ENCODE measurements around the gene RPP14.
"Not testable (repeated sequence)": the region's sequence is repeated elsewhere in the genome, so short reads cannot be mapped to it uniquely, and the experiment has no call there.

The RPP14 gene

GRCh38 chr3:58274027-58274614 lies 31.9 kb upstream of the RPP14 start:
- no peaks in the 10 kb centered on the region for H3K9me3 Mint-ChIP-seq
- no peaks in the 10 kb centered on the region for H3K27me3 Mint-ChIP-seq
- no peak overlapping the region for H3K4me3 Mint-ChIP-seq
- H3K27ac Mint-ChIP-seq, result no peak overlapping the region
- no peaks in the 10 kb centered on the region for H3K36me3 Mint-ChIP-seq
- CTCF ChIA-PET, result no interaction called here
- no peak for DNase-seq
- peaks cover 5% of the 10 kb centered on the region for H3K4me1 Mint-ChIP-seq

DNA sequence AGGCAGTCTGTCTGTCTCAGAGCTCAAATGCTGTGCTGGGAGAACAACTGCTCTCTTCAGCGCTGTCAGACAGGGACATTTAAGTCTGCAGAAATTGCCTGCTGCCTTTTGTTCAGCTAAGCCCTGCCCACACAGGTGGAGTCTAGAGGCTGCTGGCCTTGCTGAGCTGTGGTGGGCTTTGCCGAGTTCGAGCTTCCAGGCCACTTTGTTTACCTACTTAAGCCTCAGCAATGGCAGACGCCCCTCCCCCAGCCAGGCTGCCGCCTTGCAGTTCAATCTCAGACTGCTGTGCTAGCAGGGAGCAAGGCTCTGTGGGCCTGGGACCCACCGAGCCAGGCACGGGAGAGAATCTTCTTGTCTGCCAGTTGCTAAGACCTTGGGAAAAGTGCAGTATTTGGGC lies 25.0 kb upstream of the RPP14 start:
- no peak overlapping the region for H3K27ac Mint-ChIP-seq

GRCh38 chr3:58285334-58285733 lies 20.7 kb upstream of the RPP14 start:
- H3K36me3 Mint-ChIP-seq, result peaks cover 2% of the 10 kb centered on the region
- no peaks in the 10 kb centered on the region for H3K9me3 Mint-ChIP-seq
- H3K4me1 Mint-ChIP-seq, result no peaks in the 10 kb centered on the region
- no peak overlapping the region for H3K4me3 Mint-ChIP-seq
- no peak overlapping the region for H3K27ac Mint-ChIP-seq
- CTCF ChIA-PET, result no interaction called here
- H3K27me3 Mint-ChIP-seq, result no peaks in the 10 kb centered on the region
- DNase-seq, result peak; percentile 13

More for the DNA sequence above, 25.0 kb upstream of the RPP14 start:
- CTCF ChIA-PET, result no interaction called here
- no peaks in the 10 kb centered on the region for H3K36me3 Mint-ChIP-seq
- no peaks in the 10 kb centered on the region for H3K27me3 Mint-ChIP-seq
- no peaks in the 10 kb centered on the region for H3K4me1 Mint-ChIP-seq
- H3K9me3 Mint-ChIP-seq, result no peaks in the 10 kb centered on the region
- DNase-seq, result no peak
- H3K4me3 Mint-ChIP-seq, result no peak overlapping the region

DNA sequence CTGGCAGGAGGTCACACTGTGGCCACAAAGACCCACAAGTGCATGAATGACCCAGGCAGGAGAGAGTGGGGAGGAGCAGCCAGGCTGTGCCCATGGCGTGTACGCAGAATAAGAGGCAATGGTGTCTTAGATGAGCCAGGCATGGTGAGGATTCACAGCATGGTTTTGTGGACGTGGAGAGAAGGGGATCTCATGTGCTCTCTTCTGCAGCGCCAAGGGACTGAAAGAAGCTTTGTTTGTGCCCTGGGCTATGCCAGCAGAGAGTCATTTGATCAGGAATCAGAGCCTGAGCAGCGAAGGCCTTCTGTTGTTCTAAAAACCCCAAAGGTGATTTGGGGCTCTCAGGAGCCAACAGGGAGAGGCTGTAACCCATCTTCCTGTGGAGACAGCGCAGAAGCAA lies 18.7 kb upstream of the RPP14 start:
- CTCF ChIA-PET, result interaction anchor here (0.8 kb wide), 1 partner anchor 12 kb away, joined by 3 read pairs; no protein-coding TSS in a partner anchor
- no peak overlapping the region for H3K27ac Mint-ChIP-seq
- no peaks in the 10 kb centered on the region for H3K4me1 Mint-ChIP-seq
- H3K27me3 Mint-ChIP-seq, result no peaks in the 10 kb centered on the region
- H3K4me3 Mint-ChIP-seq, result no peak overlapping the region
- peak; percentile 12 for DNase-seq
- peaks cover 2% of the 10 kb centered on the region for H3K36me3 Mint-ChIP-seq
- H3K9me3 Mint-ChIP-seq, result no peaks in the 10 kb centered on the region

DNA sequence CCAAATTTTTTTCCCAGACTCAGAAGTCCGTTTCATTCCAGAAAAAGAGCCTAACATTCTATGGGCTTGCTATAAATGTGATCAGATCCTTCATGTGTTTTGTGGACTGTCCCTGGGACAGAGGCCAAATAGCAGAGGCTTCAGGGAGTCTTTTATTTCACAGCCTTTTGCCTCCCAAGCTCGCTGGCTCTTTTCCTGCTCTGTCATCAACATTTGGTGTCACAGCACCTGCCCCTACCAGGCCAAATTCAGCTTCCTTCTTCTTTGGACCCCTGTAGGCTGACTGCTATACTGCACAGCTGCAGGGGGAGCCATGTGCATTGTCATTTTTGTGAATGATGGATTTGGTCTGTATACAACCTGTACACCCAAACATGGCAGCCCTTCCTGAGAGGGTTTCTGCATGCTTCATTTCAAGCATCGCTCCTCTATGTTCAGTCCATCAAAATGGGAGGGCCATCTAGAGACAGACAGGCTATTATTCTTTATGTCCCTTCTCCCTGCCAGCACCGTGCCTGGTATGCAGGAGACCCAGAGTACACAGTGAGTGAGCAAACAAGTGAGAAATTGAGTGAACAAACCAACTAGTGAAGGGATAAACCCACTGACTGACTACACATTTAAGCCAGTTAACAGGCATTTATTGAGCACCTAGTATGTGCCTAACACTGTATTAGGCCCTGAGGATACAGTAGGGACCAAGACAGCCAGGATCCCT lies 17.9 kb upstream of the RPP14 start:
- H3K4me3 Mint-ChIP-seq, result no peak overlapping the region

DNA sequence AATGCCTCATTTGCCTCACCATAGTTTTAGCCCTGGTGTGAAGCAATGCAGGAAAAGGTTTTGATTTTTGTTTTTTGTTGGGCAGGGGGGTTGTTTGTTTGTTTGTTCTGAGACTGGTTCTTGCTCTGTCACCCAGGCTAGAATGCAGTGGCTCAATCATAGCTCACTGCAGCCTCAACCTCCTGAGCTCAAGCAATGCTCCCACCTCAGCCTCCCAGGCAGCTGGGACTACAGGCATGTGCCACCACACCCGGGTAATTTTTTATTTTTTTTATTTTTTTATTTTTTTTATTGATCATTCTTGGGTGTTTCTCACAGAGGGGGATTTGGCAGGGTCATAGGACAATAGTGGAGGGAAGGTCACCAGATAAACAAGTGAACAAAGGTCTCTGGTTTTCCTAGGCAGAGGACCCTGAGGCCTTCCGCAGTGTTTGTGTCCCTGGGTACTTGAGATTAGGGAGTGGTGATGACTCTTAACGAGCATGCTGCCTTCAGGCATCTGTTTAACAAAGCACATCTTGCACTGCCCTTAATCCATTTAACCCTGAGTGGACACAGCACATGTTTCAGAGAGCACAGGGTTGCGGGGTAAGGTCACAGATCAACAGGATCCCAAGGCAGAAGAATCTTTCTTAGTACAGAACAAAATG lies 17.0 kb upstream of the RPP14 start:
- CTCF ChIA-PET, H3K4me3 Mint-ChIP-seq: not testable (repeated sequence)

More for the DNA sequence above, 17.9 kb upstream of the RPP14 start:
- DNase-seq, result peak; percentile 19
- H3K9me3 Mint-ChIP-seq, result no peaks in the 10 kb centered on the region
- no peaks in the 10 kb centered on the region for H3K27me3 Mint-ChIP-seq
- H3K36me3 Mint-ChIP-seq, result peaks cover 2% of the 10 kb centered on the region
- CTCF ChIA-PET, result interaction anchor here (0.8 to 0.9 kb wide), 2 partner anchors 12 to 18 kb away, joined by 3 read pairs; partner anchors contain the start of genes HTD2 and RPP14
- no peak overlapping the region for H3K27ac Mint-ChIP-seq
- no peaks in the 10 kb centered on the region for H3K4me1 Mint-ChIP-seq

GRCh38 chr3:58290446-58290845 lies 15.6 kb upstream of the RPP14 start:
- H3K27ac Mint-ChIP-seq, CTCF ChIA-PET, H3K36me3 Mint-ChIP-seq, H3K4me1 Mint-ChIP-seq, DNase-seq, H3K9me3 Mint-ChIP-seq, H3K4me3 Mint-ChIP-seq, H3K27me3 Mint-ChIP-seq: not testable (repeated sequence)

More for the DNA sequence above, 17.0 kb upstream of the RPP14 start:
- not testable (repeated sequence) for H3K36me3 Mint-ChIP-seq, H3K9me3 Mint-ChIP-seq, DNase-seq, H3K4me1 Mint-ChIP-seq, H3K27ac Mint-ChIP-seq, H3K27me3 Mint-ChIP-seq

DNA sequence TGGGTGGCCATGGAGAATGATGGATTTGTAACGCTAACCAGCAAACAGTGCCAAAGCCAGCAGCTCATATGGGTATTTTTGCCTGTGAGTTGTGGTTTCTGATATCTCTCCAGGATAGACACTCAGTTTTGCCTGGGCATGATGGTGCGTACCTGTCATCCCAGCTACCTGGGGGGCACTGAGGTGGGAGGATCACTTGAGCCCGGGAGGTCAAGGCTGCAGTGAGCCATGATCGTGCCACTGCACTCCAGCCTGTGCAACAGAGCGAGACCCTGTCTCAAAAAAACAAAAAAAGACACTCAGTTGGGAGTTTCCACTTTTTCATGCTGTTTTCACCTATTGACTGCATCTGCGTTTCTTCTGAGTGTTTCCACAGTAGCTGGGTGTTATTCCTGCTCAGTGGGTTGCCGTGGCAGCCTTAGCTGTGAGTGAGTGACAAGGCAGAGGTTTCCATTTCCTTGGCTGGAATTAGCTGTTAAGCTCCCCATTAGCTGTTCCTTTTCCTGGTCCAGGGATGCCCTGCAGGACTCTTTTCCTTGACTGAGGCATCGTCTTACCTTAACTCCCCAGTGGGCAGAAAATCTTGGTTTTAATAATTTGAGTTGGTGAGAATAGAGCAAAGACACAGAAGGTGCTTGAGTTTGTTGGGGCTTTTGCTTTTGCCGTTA lies 14.2 kb upstream of the RPP14 start:
- H3K9me3 Mint-ChIP-seq, result peaks cover 2% of the 10 kb centered on the region
- no peak overlapping the region for H3K4me3 Mint-ChIP-seq
- H3K27me3 Mint-ChIP-seq, result no peaks in the 10 kb centered on the region
- H3K4me1 Mint-ChIP-seq, result no peaks in the 10 kb centered on the region
- H3K27ac Mint-ChIP-seq, result no peak overlapping the region
- DNase-seq, result no peak
- H3K36me3 Mint-ChIP-seq, result peaks cover 2% of the 10 kb centered on the region
- CTCF ChIA-PET, result interaction anchor here (0.7 to 1.5 kb wide), 3 partner anchors 10 to 25 kb away, joined by 3 read pairs; partner anchors contain the start of genes HTD2 and RPP14

DNA sequence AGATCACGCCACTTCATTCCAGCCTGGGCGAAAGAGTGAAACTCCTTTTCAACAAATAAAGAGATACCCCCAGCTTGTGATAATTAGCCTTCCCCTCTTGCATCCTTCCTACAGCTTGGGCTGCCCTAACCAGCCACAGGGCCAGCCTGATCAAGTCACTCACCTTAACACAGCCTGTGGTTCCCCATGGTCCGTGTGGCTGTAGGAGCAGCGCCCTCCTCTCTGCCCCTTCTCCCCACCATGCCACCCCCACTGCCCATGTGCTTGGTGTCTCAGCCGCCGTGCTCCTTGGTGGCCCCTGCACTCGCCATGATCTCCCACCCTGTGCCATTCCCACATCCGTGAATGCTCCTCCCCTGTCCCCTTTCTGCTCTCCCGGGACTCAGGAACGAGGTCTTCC lies 13.2 kb upstream of the RPP14 start:
- no peak for DNase-seq
- CTCF ChIA-PET, result interaction anchor here (0.7 to 1.5 kb wide), 2 partner anchors 9 to 105 kb away, joined by 3 read pairs; no protein-coding TSS in a partner anchor
- Mint-ChIP-seq H3K4me1 (no peaks in the 10 kb centered on the region), H3K4me3 (no peak overlapping the region), H3K27ac (no peak overlapping the region), H3K27me3 (peaks cover 1% of the 10 kb centered on the region), H3K36me3 (peaks cover 2% of the 10 kb centered on the region), H3K9me3 (peaks cover 2% of the 10 kb centered on the region)

GRCh38 chr3:58293516-58293915 lies 12.5 kb upstream of the RPP14 start:
- Mint-ChIP-seq H3K27me3 (peaks cover 8% of the 10 kb centered on the region), H3K9me3 (peaks cover 2% of the 10 kb centered on the region), H3K4me3 (no peak overlapping the region), H3K4me1 (no peaks in the 10 kb centered on the region), H3K36me3 (no peaks in the 10 kb centered on the region), H3K27ac (no peak overlapping the region)
- CTCF ChIA-PET, result interaction anchor here (1.7 kb wide), 1 partner anchor 110 kb away, joined by 4 read pairs; no protein-coding TSS in a partner anchor
- no peak for DNase-seq

- Mint-ChIP-seq H3K36me3 (no peaks in the 10 kb centered on the region), H3K4me3 (no peak overlapping the region), H3K27me3 (peaks cover 35% of the 10 kb centered on the region), H3K4me1 (no peaks in the 10 kb centered on the region), H3K9me3 (peaks cover 3% of the 10 kb centered on the region), H3K27ac (no peak overlapping the region)
- no peak for DNase-seq
- CTCF ChIA-PET, result interaction anchor here (1.1 kb wide), 1 partner anchor 10 kb away, joined by 5 read pairs; the partner anchor contains the start of genes HTD2 and RPP14
These were observed 9.8 kb upstream of the RPP14 start for GRCh38 chr3:58296269-58296668.

GRCh38 chr3:58296843-58297242 lies 9.2 kb upstream of the RPP14 start:
- Mint-ChIP-seq H3K9me3 (peaks cover 5% of the 10 kb centered on the region), H3K4me3 (no peak overlapping the region), H3K4me1 (no peaks in the 10 kb centered on the region), H3K36me3 (no peaks in the 10 kb centered on the region), H3K27me3 (peaks cover 41% of the 10 kb centered on the region), H3K27ac (no peak overlapping the region)
- no peak for DNase-seq
- CTCF ChIA-PET, result interaction anchor here (1.1 to 1.2 kb wide), 2 partner anchors 9 to 11 kb away, joined by 3 read pairs; partner anchors contain the start of genes HTD2 and RPP14

DNA sequence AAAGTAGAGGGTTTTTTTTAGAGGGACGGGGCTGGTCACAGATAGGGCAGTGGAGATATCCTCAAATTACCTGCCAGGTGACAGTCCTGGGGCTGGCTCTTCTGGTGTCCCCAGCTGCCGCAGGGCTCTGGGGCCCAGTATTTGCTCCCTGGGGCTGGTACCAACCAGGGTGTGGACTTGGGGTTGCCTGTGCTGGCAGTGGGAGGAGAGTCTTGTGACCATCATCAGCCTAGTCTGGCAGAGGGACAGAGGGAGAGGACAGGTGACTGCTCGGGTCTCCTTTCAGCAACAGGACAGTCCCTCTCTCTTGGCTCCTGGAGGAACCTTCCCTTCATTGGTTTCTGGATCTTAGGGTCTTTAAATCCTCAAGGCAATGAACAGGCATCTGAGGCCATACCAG lies 7.9 kb upstream of the RPP14 start:
- DNase-seq, result no peak
- Mint-ChIP-seq H3K4me1 (no peaks in the 10 kb centered on the region), H3K4me3 (no peak overlapping the region), H3K27me3 (peaks cover 48% of the 10 kb centered on the region), H3K36me3 (no peaks in the 10 kb centered on the region), H3K9me3 (peaks cover 5% of the 10 kb centered on the region), H3K27ac (no peak overlapping the region)
- CTCF ChIA-PET, result interaction anchor here (2.2 to 4.7 kb wide), 2 partner anchors 110 to 120 kb away, joined by 11 to 43 read pairs; no protein-coding TSS in a partner anchor

DNA sequence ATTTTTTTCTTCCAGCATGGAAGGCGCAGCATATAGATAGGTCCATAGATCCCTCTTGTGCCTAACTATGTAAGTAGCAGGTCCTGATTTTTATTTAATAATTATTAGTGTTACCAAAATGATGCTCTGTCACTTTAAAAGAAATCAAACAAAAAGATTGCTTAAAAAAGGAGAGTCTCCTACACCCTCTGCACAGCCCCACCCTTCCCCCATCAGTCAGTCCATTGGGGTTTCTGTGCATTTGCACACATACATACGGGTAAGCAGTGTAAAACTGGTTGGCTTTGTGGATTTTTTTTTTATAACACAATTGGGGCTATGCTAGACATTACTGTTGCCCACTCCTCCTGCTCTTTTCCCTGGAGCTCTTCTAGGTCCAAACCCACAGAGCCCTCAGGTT lies 7.0 kb upstream of the RPP14 start:
- H3K27me3 Mint-ChIP-seq, result peaks cover 49% of the 10 kb centered on the region
- no peak for DNase-seq
- no peak overlapping the region for H3K27ac Mint-ChIP-seq
- H3K4me1 Mint-ChIP-seq, result no peaks in the 10 kb centered on the region
- H3K9me3 Mint-ChIP-seq, result peaks cover 5% of the 10 kb centered on the region
- CTCF ChIA-PET, result interaction anchor here (1.3 to 4.7 kb wide), 3 partner anchors 59 to 121 kb away, joined by 4 to 43 read pairs (median 11); no protein-coding TSS in a partner anchor
- H3K36me3 Mint-ChIP-seq, result no peaks in the 10 kb centered on the region
- no peak overlapping the region for H3K4me3 Mint-ChIP-seq

All from activated naive CD4-positive, alpha-beta T cell treated with anti-CD3 and anti-CD28 coated beads, Interleukin-2, amount 10 ng/mL, durations not matched to agents 7 days and 5 days (primary cell).